ENCODE data around the gene XXYLT1. TPM values are rescaled to one million over a fixed set of nuclear protein-coding genes. Genes with fewer than 3 reads are reported as not detected.
A peak's percentile ranks its signal among the peaks of the same experiment; 100 is the strongest.

XXYLT1 gene
- total RNA-seq, 1 donor from 2014 or later = 41.1 TPM

GRCh38 chr3:195068084-195069080 is 202.6 kb downstream of the XXYLT1 start:
- H3K27me3 Mint-ChIP-seq (ENCODE audit: low read depth) = no peaks in the 10 kb centered on the region
- H3K4me1 Mint-ChIP-seq = no peaks in the 10 kb centered on the region
- DNase-seq (ENCODE audit: low read depth, low spot score) = no peak
- no peaks in the 10 kb centered on the region for H3K9me3 Mint-ChIP-seq
- no peak for TF ChIP-seq CTCF (conservative IDR thresholded peaks at IDR 0.05)
- H3K27ac Mint-ChIP-seq (ENCODE audit: unreplicated experiment) = no peak overlapping the region
- H3K36me3 Mint-ChIP-seq (ENCODE audit: low read depth) = peaks cover 22% of the 10 kb centered on the region
- no peak overlapping the region for H3K4me3 Mint-ChIP-seq

GRCh38 chr3:195066441-195066841 is 204.5 kb downstream of the XXYLT1 start:
- H3K27me3 Mint-ChIP-seq (ENCODE audit: low read depth) = no peaks in the 10 kb centered on the region
- H3K9me3 Mint-ChIP-seq = no peaks in the 10 kb centered on the region
- TF ChIP-seq CTCF (conservative IDR thresholded peaks at IDR 0.05) = no peak
- H3K36me3 Mint-ChIP-seq (ENCODE audit: low read depth) = peaks cover 22% of the 10 kb centered on the region
- H3K4me3 Mint-ChIP-seq = no peak overlapping the region
- no peak overlapping the region for H3K27ac Mint-ChIP-seq (ENCODE audit: unreplicated experiment)
- DNase-seq (ENCODE audit: low read depth, low spot score) = no peak
- H3K4me1 Mint-ChIP-seq = peaks cover 4% of the 10 kb centered on the region

GRCh38 chr3:195065864-195066185 is 205.1 kb downstream of the XXYLT1 start:
- peaks cover 22% of the 10 kb centered on the region for H3K36me3 Mint-ChIP-seq (ENCODE audit: low read depth)
- DNase-seq (ENCODE audit: low read depth, low spot score) = no peak
- H3K4me1 Mint-ChIP-seq = peaks cover 4% of the 10 kb centered on the region
- H3K4me3 Mint-ChIP-seq = no peak overlapping the region
- no peak for TF ChIP-seq CTCF (conservative IDR thresholded peaks at IDR 0.05)
- no peaks in the 10 kb centered on the region for H3K9me3 Mint-ChIP-seq
- H3K27ac Mint-ChIP-seq (ENCODE audit: unreplicated experiment) = no peak overlapping the region
- H3K27me3 Mint-ChIP-seq (ENCODE audit: low read depth) = no peaks in the 10 kb centered on the region

GRCh38 chr3:195065142-195065863 is 205.7 kb downstream of the XXYLT1 start:
- Mint-ChIP-seq H3K4me3 (no peak overlapping the region), H3K36me3 (ENCODE audit: low read depth) (peaks cover 22% of the 10 kb centered on the region), H3K4me1 (peaks cover 4% of the 10 kb centered on the region), H3K27ac (ENCODE audit: unreplicated experiment) (peak overlapping the region; percentile 29), H3K9me3 (no peaks in the 10 kb centered on the region), H3K27me3 (ENCODE audit: low read depth) (no peaks in the 10 kb centered on the region)
- no peak for DNase-seq (ENCODE audit: low read depth, low spot score)
- no peak for TF ChIP-seq CTCF (conservative IDR thresholded peaks at IDR 0.05)

GRCh38 chr3:195064300-195064931 is 206.5 kb downstream of the XXYLT1 start:
- no peak for TF ChIP-seq CTCF (conservative IDR thresholded peaks at IDR 0.05)
- Mint-ChIP-seq H3K4me1 (peaks cover 4% of the 10 kb centered on the region), H3K27ac (ENCODE audit: unreplicated experiment) (peak overlapping the region; percentile 29), H3K4me3 (no peak overlapping the region), H3K36me3 (ENCODE audit: low read depth) (peaks cover 22% of the 10 kb centered on the region), H3K27me3 (ENCODE audit: low read depth) (no peaks in the 10 kb centered on the region), H3K9me3 (no peaks in the 10 kb centered on the region)
- no peak for DNase-seq (ENCODE audit: low read depth, low spot score)
